SU-DHL-6 (cell line): ENCODE measurements around the gene AVPR2.

ENCODE experiments used
- H2AFZ ChIP-seq: fragments of 200-600 bp; sonication (generic); 2 replicates; pipeline ENCODE4 v1.6.1; 2014; ENCODE audit warnings: low read depth, mild to moderate bottlenecking, moderate library complexity, mixed read lengths, antibody characterized with exemption, low read length; ENCODE audit not compliant: severe bottlenecking
- H3F3A ChIP-seq: fragments of 200-600 bp; shearing (Covaris generic); 2 replicates; pipeline ENCODE4 v1.6.0; 2016; ENCODE audit warnings: antibody characterized with exemption, mild to moderate bottlenecking; ENCODE audit not compliant: insufficient read depth
- H3K27ac ChIP-seq: fragments of 200-600 bp; sonication (generic); 2 replicates; pipeline ENCODE4 v1.5.1; 2016; ENCODE audit warnings: low read depth, mild to moderate bottlenecking, low read length, moderate library complexity, mixed read lengths
- H3K27me3 ChIP-seq: fragments of 200-600 bp; sonication (generic), shearing (Covaris generic); 2 replicates; pipeline ENCODE4 v1.6.0; 2014; ENCODE audit warnings: mild to moderate bottlenecking, low read length
- H3K36me3 ChIP-seq: fragments of 200-600 bp; sonication (generic); 2 replicates; pipeline ENCODE4 v1.6.1; 2014; ENCODE audit warnings: mild to moderate bottlenecking, low read length, mixed read lengths
- H3K4me2 ChIP-seq: fragments of 300-600, 200-600 bp; shearing (Covaris generic), sonication (generic); 2 replicates; pipeline ENCODE4 v1.6.0; 2014; ENCODE audit warnings: low read length, low read depth, mild to moderate bottlenecking; ENCODE audit not compliant: poor library complexity, severe bottlenecking
- H3K4me3 ChIP-seq: fragments of 200-600 bp; sonication (generic); 2 replicates; pipeline ENCODE4 v1.5.1; 2014; ENCODE audit warnings: antibody characterized with exemption, low read length, mild to moderate bottlenecking, mixed read lengths; ENCODE audit not compliant: insufficient read depth, poor library complexity, severe bottlenecking
- H3K79me2 ChIP-seq: fragments of 200-600 bp; sonication (generic); 2 replicates; pipeline ENCODE4 v1.6.1; 2014; ENCODE audit warnings: mild to moderate bottlenecking, low read length, moderate library complexity; ENCODE audit not compliant: insufficient read depth
- H3K9ac ChIP-seq: fragments of 200-600 bp; sonication (generic); 2 replicates; pipeline ENCODE4 v1.7.0; 2014; ENCODE audit warnings: mild to moderate bottlenecking, low read length
- H3K9me2 ChIP-seq: fragments of 200-600 bp; sonication (generic); replicated peaks from 2 replicates; pipeline ENCODE4 v1.6.1; 2014; ENCODE audit warnings: low read length; ENCODE audit not compliant: insufficient read depth
- H3K9me3 ChIP-seq: fragments of 200-600 bp; sonication (generic); 2 replicates; pipeline ENCODE4 v1.6.1; 2014; ENCODE audit warnings: low read length, mixed read lengths; ENCODE audit not compliant: insufficient read depth
- H4K20me1 ChIP-seq: fragments of 200-600 bp; sonication (generic); 2 replicates; pipeline ENCODE4 v1.6.1; 2014; ENCODE audit warnings: low read depth, mild to moderate bottlenecking, antibody characterized with exemption, low read length, moderate library complexity, mixed read lengths
- CTCF ChIP-seq: fragments of 200-600 bp; sonication (generic); IDR thresholded peaks from one replicate; pipeline ENCODE4 v1.5.1; 2017; ENCODE audit warnings: antibody characterized with exemption, mild to moderate bottlenecking, low read length, moderate library complexity; ENCODE audit not compliant: insufficient read depth, poor library complexity, severe bottlenecking
- EZH2phosphoT487 ChIP-seq: fragments of 200-600 bp; sonication (generic), shearing (Covaris generic); conservative IDR thresholded peaks from 2 replicates; pipeline ENCODE4 v1.6.1; 2018; ENCODE audit warnings: mild to moderate bottlenecking, antibody characterized with exemption, low read length, moderate library complexity, mixed read lengths

AVPR2 gene

GRCh38 chrX:153950127-153950526 lies 45.7 kb downstream of the AVPR2 start:
- no peak overlapping the region for H2AFZ ChIP-seq
- H3F3A ChIP-seq, result peaks cover 8% of the 10 kb centered on the region
- no peak overlapping the region for H3K27ac ChIP-seq
- H3K4me3 ChIP-seq, result no peak overlapping the region
- H4K20me1 ChIP-seq, result no peaks in the 10 kb centered on the region
- H3K79me2 ChIP-seq, result no peaks in the 10 kb centered on the region
- H3K27me3 ChIP-seq, result no peaks in the 10 kb centered on the region
- H3K36me3 ChIP-seq, result peaks cover 6% of the 10 kb centered on the region; the same call in 1 of the 2 replicates
- H3K4me2 ChIP-seq, result no peak overlapping the region
- no peaks in the 10 kb centered on the region for H3K9me2 ChIP-seq
- no peak for TF ChIP-seq EZH2phosphoT487
- no peak for TF ChIP-seq CTCF
- no peaks in the 10 kb centered on the region for H3K9me3 ChIP-seq
- H3K9ac ChIP-seq, result no peak overlapping the region

GRCh38 chrX:153951683-153952372 lies 47.4 kb downstream of the AVPR2 start:
- H3K36me3 ChIP-seq, result peaks cover 6% of the 10 kb centered on the region; the same call in 1 of the 2 replicates
- H3K27ac ChIP-seq, result no peak overlapping the region
- no peak for TF ChIP-seq CTCF
- no peak for TF ChIP-seq EZH2phosphoT487
- no peak overlapping the region for H3K9ac ChIP-seq
- no peaks in the 10 kb centered on the region for H3K9me3 ChIP-seq
- H2AFZ ChIP-seq, result no peak overlapping the region
- no peak overlapping the region for H3K4me3 ChIP-seq
- H3K9me2 ChIP-seq, result no peaks in the 10 kb centered on the region
- no peaks in the 10 kb centered on the region for H3K27me3 ChIP-seq
- H3F3A ChIP-seq, result peaks cover 8% of the 10 kb centered on the region
- H3K79me2 ChIP-seq, result no peaks in the 10 kb centered on the region
- H3K4me2 ChIP-seq, result no peak overlapping the region
- no peaks in the 10 kb centered on the region for H4K20me1 ChIP-seq

- peaks cover 6% of the 10 kb centered on the region; the same call in 1 of the 2 replicates for H3K36me3 ChIP-seq
These were observed 48.0 kb downstream of the AVPR2 start for GRCh38 chrX:153952373-153953026.

More at GRCh38 chrX:153952373-153953026, 48.0 kb downstream of the AVPR2 start:
- Histone ChIP-seq H3K79me2 (no peaks in the 10 kb centered on the region), H3K27me3 (no peaks in the 10 kb centered on the region), H4K20me1 (no peaks in the 10 kb centered on the region), H3K4me3 (no peak overlapping the region), H3K9me3 (no peaks in the 10 kb centered on the region), H3K9ac (no peak overlapping the region), H3K4me2 (no peak overlapping the region), H3K27ac (no peak overlapping the region), H3F3A (peaks cover 8% of the 10 kb centered on the region), H3K9me2 (no peaks in the 10 kb centered on the region), H2AFZ (no peak overlapping the region)
- TF ChIP-seq CTCF (no peak), EZH2phosphoT487 (no peak)
